TTC549 (cell line): Measurements from ENCODE around the gene UBXN6.

Source experiments
- FAIRE-seq: peaks from 2 replicates; lab custom pipeline; 2012; peaks lifted over from hg19 to GRCh38; lab: Jason Lieb, UNC

Gene UBXN6

GRCh38 chr19:4455719-4456475 is 1.7 kb downstream of the UBXN6 start:
- FAIRE-seq = no peak

GRCh38 chr19:4454747-4455718 is 2.6 kb downstream of the UBXN6 start:
- no peak for FAIRE-seq

GRCh38 chr19:4453232-4454179 is 4.1 kb downstream of the UBXN6 start:
- FAIRE-seq = no peak

- FAIRE-seq = no peak
Measured at GRCh38 chr19:4452230-4452990, 5.2 kb downstream of the UBXN6 start.

GRCh38 chr19:4449639-4450028 is 8.0 kb downstream of the UBXN6 start:
- no peak for FAIRE-seq

GRCh38 chr19:4449022-4449638 is 8.5 kb downstream of the UBXN6 start:
- FAIRE-seq = no peak

- no peak for FAIRE-seq
Measured at GRCh38 chr19:4448147-4448985, 9.2 kb downstream of the UBXN6 start.

GRCh38 chr19:4447327-4448146 is 10.1 kb downstream of the UBXN6 start:
- no peak for FAIRE-seq

GRCh38 chr19:4446704-4447200 is 10.8 kb downstream of the UBXN6 start:
- FAIRE-seq = no peak

GRCh38 chr19:4445963-4446703 is 11.5 kb downstream of the UBXN6 start:
- no peak for FAIRE-seq

GRCh38 chr19:4444765-4445741 is 12.5 kb downstream of the UBXN6 start:
- FAIRE-seq = no peak

- no peak for FAIRE-seq
Measured at GRCh38 chr19:4443966-4444764, 13.4 kb downstream of the UBXN6 start.

GRCh38 chr19:4443188-4443587 is 14.4 kb downstream of the UBXN6 start:
- FAIRE-seq = no peak

GRCh38 chr19:4442819-4443146 is 14.8 kb downstream of the UBXN6 start:
- no peak for FAIRE-seq

- no peak for FAIRE-seq
Measured at GRCh38 chr19:4441994-4442818, 15.4 kb downstream of the UBXN6 start.
